Measurements from ENCODE around the gene PTPRN2.

The PTPRN2 gene

GRCh38 chr7:158590181-158590530 is 2.5 kb upstream of the PTPRN2 start:
- no peak overlapping the region for H3K4me3 ChIP-seq (ENCODE audit: low read depth, low read length)
- no peak for TF ChIP-seq CTCF (IDR thresholded peaks at IDR 0.05; ENCODE audit: low read depth, low read length)

GRCh38 chr7:158589653-158590052 is 2.0 kb upstream of the PTPRN2 start:
- no peak for TF ChIP-seq CTCF (IDR thresholded peaks at IDR 0.05; ENCODE audit: low read depth, low read length)
- H3K4me3 ChIP-seq (ENCODE audit: low read depth, low read length), result no peak overlapping the region

- no peak for TF ChIP-seq CTCF (IDR thresholded peaks at IDR 0.05; ENCODE audit: low read depth, low read length)
- H3K4me3 ChIP-seq (ENCODE audit: low read depth, low read length), result no peak overlapping the region
Observed at GRCh38 chr7:158588878-158589442, 1.3 kb upstream of the PTPRN2 start.

GRCh38 chr7:158588085-158588877 is 658 bp upstream of the PTPRN2 start:
- no peak for TF ChIP-seq CTCF (IDR thresholded peaks at IDR 0.05; ENCODE audit: low read depth, low read length)
- H3K4me3 ChIP-seq (ENCODE audit: low read depth, low read length), result peak overlapping the region; percentile 40

- no peak overlapping the region for H3K4me3 ChIP-seq (ENCODE audit: low read depth, low read length)
- no peak for TF ChIP-seq CTCF (IDR thresholded peaks at IDR 0.05; ENCODE audit: low read depth, low read length)
Observed at GRCh38 chr7:158586499-158587161, 993 bp downstream of the PTPRN2 start.

GRCh38 chr7:158585721-158586498 is 1.7 kb downstream of the PTPRN2 start:
- no peak for TF ChIP-seq CTCF (IDR thresholded peaks at IDR 0.05; ENCODE audit: low read depth, low read length)
- no peak overlapping the region for H3K4me3 ChIP-seq (ENCODE audit: low read depth, low read length)

Measured in WI38 (cell line).